Neural cell (in vitro differentiated cells): ENCODE measurements around the gene MOV10L1. TPM values are rescaled to one million over a fixed set of nuclear protein-coding genes. Genes with fewer than 3 reads are reported as not detected.

Experiments
- H2AFZ ChIP-seq: fragments of 200-600, 300-800 bp; sonication (generic), shearing (Covaris generic); 2 replicates; pipeline ENCODE4 v1.6.0; 2014; ENCODE audit warnings: low read depth, mild to moderate bottlenecking, antibody characterized with exemption, low read length, moderate library complexity
- H3F3A ChIP-seq: fragments of 200-600 bp; shearing (Covaris generic); 2 replicates; pipeline ENCODE4 v1.6.1; 2016; ENCODE audit warnings: mild to moderate bottlenecking, moderate library complexity, mixed read lengths, antibody characterized with exemption, low read length; ENCODE audit not compliant: insufficient read depth, poor library complexity, severe bottlenecking
- H3K27ac ChIP-seq: fragments of 200-600, 300-800 bp; sonication (generic), shearing (Covaris generic); 2 replicates; pipeline ENCODE4 v1.5.1; 2014; ENCODE audit warnings: mild to moderate bottlenecking, low read length, moderate library complexity
- H3K27me3 ChIP-seq: fragments of 300-800, 200-600 bp; sonication (generic), shearing (Covaris generic); 2 replicates; pipeline ENCODE4 v1.6.0; 2014; ENCODE audit warnings: mild to moderate bottlenecking, low read depth, low read length, moderate library complexity; ENCODE audit not compliant: insufficient read depth
- H3K36me3 ChIP-seq: fragments of 300-800, 200-600 bp; sonication (generic), shearing (Covaris generic); 2 replicates; pipeline ENCODE4 v1.5.1; 2014; ENCODE audit warnings: mild to moderate bottlenecking, antibody characterized with exemption, low read length, moderate library complexity; ENCODE audit not compliant: insufficient read depth
- H3K4me2 ChIP-seq: fragments of 300-800, 200-600 bp; sonication (generic), shearing (Covaris generic); 2 replicates; pipeline ENCODE4 v1.6.0; 2014; ENCODE audit warnings: mild to moderate bottlenecking, low read length
- H3K4me3 ChIP-seq: fragments of 300-800, 200-600 bp; sonication (generic), shearing (Covaris generic); 2 replicates; pipeline ENCODE4 v1.5.1; 2014; ENCODE audit warnings: mild to moderate bottlenecking, low read length, moderate library complexity
- H3K79me2 ChIP-seq: fragments of 200-600 bp; shearing (Covaris generic); replicated peaks from 2 replicates; pipeline ENCODE4 v1.6.0; 2014; ENCODE audit warnings: mild to moderate bottlenecking, low read length, moderate library complexity; ENCODE audit not compliant: insufficient read depth
- H3K9ac ChIP-seq: fragments of 300-800, 200-600 bp; sonication (generic), shearing (Covaris generic); 2 replicates; pipeline ENCODE4 v1.6.1; 2016; ENCODE audit warnings: mild to moderate bottlenecking, low read length, mixed read lengths
- H3K9me2 ChIP-seq: fragments of 200-600 bp; shearing (Covaris generic); 2 replicates; pipeline ENCODE4 v1.6.1; 2016; ENCODE audit warnings: mild to moderate bottlenecking, low read length, mixed read lengths; ENCODE audit not compliant: insufficient read depth
- H3K9me3 ChIP-seq: fragments of 200-600, 300-800 bp; sonication (generic), shearing (Covaris generic); 2 replicates; pipeline ENCODE4 v1.6.1; 2016; ENCODE audit warnings: mild to moderate bottlenecking, mixed run types, low read length, moderate library complexity, mixed read lengths
- H4K20me1 ChIP-seq: fragments of 200-600 bp; shearing (Covaris generic); 2 replicates; pipeline ENCODE4 v1.6.1; 2016; ENCODE audit warnings: mild to moderate bottlenecking, mixed run types; ENCODE audit not compliant: insufficient read depth
- EP300 ChIP-seq: fragments of 450-650 bp; conservative IDR thresholded peaks from 2 replicates; pipeline ENCODE4 v1.6.1; 2014; ENCODE audit warnings: antibody characterized with exemption, mild to moderate bottlenecking, moderate library complexity; ENCODE audit not compliant: poor library complexity, severe bottlenecking
- EZH2 ChIP-seq: fragments of 200-600, 300-800 bp; shearing (Covaris generic), sonication (generic); IDR thresholded peaks from 2 replicates; pipeline ENCODE4 v1.6.1; 2014; ENCODE audit warnings: antibody characterized with exemption, low read length, borderline replicate concordance, mild to moderate bottlenecking; ENCODE audit not compliant: insufficient read depth, poor library complexity, severe bottlenecking
- MXI1 ChIP-seq: fragments of 450-650 bp; conservative IDR thresholded peaks from 2 replicates; pipeline ENCODE4 v1.6.1; 2014; ENCODE audit warnings: antibody characterized with exemption, mild to moderate bottlenecking; ENCODE audit not compliant: poor library complexity, severe bottlenecking
- POLR2AphosphoS5 ChIP-seq: IDR thresholded peaks from 2 replicates; pipeline ENCODE4 v1.6.1; 2012
- RAD21 ChIP-seq: fragments of 450-650 bp; conservative IDR thresholded peaks from 2 replicates; pipeline ENCODE4 v1.6.1; 2014; ENCODE audit warnings: antibody characterized with exemption, mild to moderate bottlenecking, moderate library complexity
- REST ChIP-seq: IDR thresholded peaks from 2 replicates; pipeline ENCODE4 v1.6.1; 2012; ENCODE audit warnings: borderline replicate concordance
- SMC3 ChIP-seq: fragments of 450-650 bp; conservative IDR thresholded peaks from 2 replicates; pipeline ENCODE4 v1.6.1; 2014; ENCODE audit warnings: antibody characterized with exemption, mild to moderate bottlenecking, moderate library complexity; ENCODE audit not compliant: poor library complexity
- TAF1 ChIP-seq: IDR thresholded peaks from 2 replicates; pipeline ENCODE4 v1.6.1; 2012; ENCODE audit warnings: low read depth
- polyA plus RNA-seq: library from polyadenylated mRNA; depleted of rRNA; stranded (reverse); fragments of >200 nt; gene quantifications from 2 replicates; pipeline ENCODE4 v1.2.3, GENCODE V29; 2014
- TF ChIP-seq, protein P1 (sequence below): fragments of 450-650 bp; IDR thresholded peaks from 2 replicates; pipeline ENCODE4 v1.5.1; 2014; ENCODE audit warnings: antibody characterized with exemption, mild to moderate bottlenecking, moderate library complexity; ENCODE audit not compliant: poor library complexity, severe bottlenecking

The MOV10L1 gene
- polyA plus RNA-seq, 1 donor from 2014 or later, result not detected

DNA sequence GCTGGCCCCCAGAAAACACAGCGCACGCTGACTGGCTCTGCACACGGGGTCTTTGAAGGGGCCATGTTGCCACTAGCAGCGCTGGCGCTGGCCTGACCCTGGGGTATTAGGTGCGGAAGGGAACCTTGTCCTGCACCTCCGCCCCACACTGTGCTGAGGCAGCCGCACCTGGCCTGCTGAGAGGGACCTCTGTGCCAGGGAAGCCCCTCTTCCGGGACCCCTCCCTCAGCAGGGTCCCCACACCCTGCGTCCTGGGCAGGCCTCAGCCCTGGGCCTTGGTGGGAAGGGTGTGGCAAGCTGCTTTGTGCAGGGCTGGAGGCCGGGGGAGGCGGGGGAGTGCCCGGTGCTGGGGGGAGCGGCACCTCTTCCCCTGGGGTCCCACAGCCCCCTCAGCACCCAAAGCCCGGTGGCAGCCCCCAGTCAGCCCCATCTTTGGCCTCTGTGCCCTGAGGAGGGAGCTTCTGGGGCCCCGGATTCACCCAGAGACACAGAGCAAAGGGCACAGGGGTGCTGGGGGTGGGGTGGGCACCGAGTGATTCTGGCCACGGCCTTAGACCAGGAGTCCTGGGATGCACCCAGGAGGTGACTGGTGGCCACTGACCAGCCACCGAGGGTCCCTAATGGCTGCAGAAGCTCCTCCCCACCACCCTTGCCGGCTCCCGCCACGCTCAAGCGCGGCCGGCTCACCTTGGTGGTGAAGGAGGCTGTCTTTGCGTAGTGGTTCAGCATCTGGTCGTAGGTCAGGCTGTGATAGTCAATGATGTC is 43.1 kb upstream of the MOV10L1 start:
- no peaks in the 10 kb centered on the region for H3K9me3 ChIP-seq
- no peaks in the 10 kb centered on the region for H3K79me2 ChIP-seq
- no peaks in the 10 kb centered on the region for H3F3A ChIP-seq
- H3K4me2 ChIP-seq, result no peak overlapping the region
- H3K27ac ChIP-seq, result no peak overlapping the region
- no peak overlapping the region for H3K4me3 ChIP-seq
- no peaks in the 10 kb centered on the region for H3K36me3 ChIP-seq
- no peaks in the 10 kb centered on the region for H4K20me1 ChIP-seq
- H2AFZ ChIP-seq, result no peak overlapping the region
- H3K9ac ChIP-seq, result no peak overlapping the region
- no peaks in the 10 kb centered on the region for H3K9me2 ChIP-seq
- H3K27me3 ChIP-seq, result no peaks in the 10 kb centered on the region
- TF ChIP-seq POLR2AphosphoS5 (no peak), SMC3 (no peak), RAD21 (no peak), EZH2 (no peak), REST (no peak), TAF1 (no peak), EP300 (no peak), MXI1 (no peak)
- TF ChIP-seq, protein P1, sequence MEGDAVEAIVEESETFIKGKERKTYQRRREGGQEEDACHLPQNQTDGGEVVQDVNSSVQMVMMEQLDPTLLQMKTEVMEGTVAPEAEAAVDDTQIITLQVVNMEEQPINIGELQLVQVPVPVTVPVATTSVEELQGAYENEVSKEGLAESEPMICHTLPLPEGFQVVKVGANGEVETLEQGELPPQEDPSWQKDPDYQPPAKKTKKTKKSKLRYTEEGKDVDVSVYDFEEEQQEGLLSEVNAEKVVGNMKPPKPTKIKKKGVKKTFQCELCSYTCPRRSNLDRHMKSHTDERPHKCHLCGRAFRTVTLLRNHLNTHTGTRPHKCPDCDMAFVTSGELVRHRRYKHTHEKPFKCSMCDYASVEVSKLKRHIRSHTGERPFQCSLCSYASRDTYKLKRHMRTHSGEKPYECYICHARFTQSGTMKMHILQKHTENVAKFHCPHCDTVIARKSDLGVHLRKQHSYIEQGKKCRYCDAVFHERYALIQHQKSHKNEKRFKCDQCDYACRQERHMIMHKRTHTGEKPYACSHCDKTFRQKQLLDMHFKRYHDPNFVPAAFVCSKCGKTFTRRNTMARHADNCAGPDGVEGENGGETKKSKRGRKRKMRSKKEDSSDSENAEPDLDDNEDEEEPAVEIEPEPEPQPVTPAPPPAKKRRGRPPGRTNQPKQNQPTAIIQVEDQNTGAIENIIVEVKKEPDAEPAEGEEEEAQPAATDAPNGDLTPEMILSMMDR, result no peak

DNA sequence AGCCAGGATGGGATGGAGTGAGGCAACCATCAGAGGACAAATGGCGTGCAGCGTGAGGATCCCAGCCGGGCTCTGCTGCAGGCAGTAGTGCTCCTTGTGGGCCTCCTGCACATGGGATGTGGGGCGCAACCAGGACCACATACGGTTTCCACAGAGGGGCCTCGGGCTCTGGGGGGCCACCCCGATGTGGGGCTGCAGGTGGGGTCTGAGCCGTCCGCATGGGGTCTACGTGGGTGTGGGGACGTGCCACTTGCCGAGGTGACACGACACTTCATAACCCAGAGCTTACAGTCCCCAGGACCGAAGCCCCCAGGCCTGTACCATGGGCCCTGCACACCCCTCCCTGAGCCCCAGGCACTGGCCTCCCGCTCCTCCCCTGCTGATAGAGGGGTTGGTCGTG is 42.5 kb upstream of the MOV10L1 start:
- Histone ChIP-seq H3K9me3 (no peaks in the 10 kb centered on the region), H2AFZ (no peak overlapping the region), H3F3A (no peaks in the 10 kb centered on the region), H3K27me3 (no peaks in the 10 kb centered on the region), H3K9ac (no peak overlapping the region), H4K20me1 (no peaks in the 10 kb centered on the region), H3K4me2 (no peak overlapping the region), H3K36me3 (no peaks in the 10 kb centered on the region), H3K79me2 (no peaks in the 10 kb centered on the region), H3K4me3 (no peak overlapping the region), H3K27ac (no peak overlapping the region), H3K9me2 (no peaks in the 10 kb centered on the region)
- TF ChIP-seq EZH2 (no peak), REST (no peak), RAD21 (no peak), SMC3 (no peak), EP300 (no peak), TAF1 (no peak), POLR2AphosphoS5 (no peak), MXI1 (no peak)
- TF ChIP-seq, protein P1, result no peak
